Stomach smooth muscle (tissue), 2 donors: ENCODE results near the gene PIGU.

ENCODE experiments used
- H3K27ac ChIP-seq: one replicate; pipeline ENCODE4 v1.7.0; 2013; ENCODE audit warnings: mild to moderate bottlenecking, low read length, inconsistent platforms
- H3K27me3 ChIP-seq, 2 donors: one replicate each; pipeline ENCODE4 v1.7.0; 2013; ENCODE audit warnings: low read length in 2 of 2; ENCODE audit not compliant: insufficient read depth in 2 of 2, control insufficient read depth in 1 of 2
- H3K36me3 ChIP-seq, 2 donors: one replicate each; pipeline ENCODE4 v1.7.0; 2013; ENCODE audit warnings: low read length in 2 of 2; ENCODE audit not compliant: control insufficient read depth in 2 of 2, insufficient read depth in 2 of 2
- H3K4me1 ChIP-seq: one replicate; pipeline ENCODE4 v1.7.0; 2013; ENCODE audit warnings: low read length; ENCODE audit not compliant: control insufficient read depth, insufficient read depth
- H3K4me3 ChIP-seq, 2 donors: one replicate each; pipeline ENCODE4 v1.7.0; 2013; ENCODE audit warnings: low read length in 2 of 2
- H3K9ac ChIP-seq, 2 donors: one replicate each; pipeline ENCODE4 v1.7.0; 2013; ENCODE audit warnings: low read length in 2 of 2, mild to moderate bottlenecking in 1 of 2
- H3K9me3 ChIP-seq, 2 donors: one replicate each; pipeline ENCODE4 v1.7.0; 2013; ENCODE audit warnings: low read length in 2 of 2; ENCODE audit not compliant: control insufficient read depth in 2 of 2
- donor health status: healthy.
- donor health status: Pancreatic carcinoma.

The PIGU gene

GRCh38 chr20:34705397-34706301 is 28.8 kb upstream of the PIGU start:
- H3K4me1 ChIP-seq, result peaks cover 58% of the 10 kb centered on the region
- H3K9ac ChIP-seq, result peak overlapping the region; percentile 95 to 98
- H3K27ac ChIP-seq, result peak overlapping the region; percentile 99
- no peaks in the 10 kb centered on the region for H3K9me3 ChIP-seq
- no peaks in the 10 kb centered on the region for H3K36me3 ChIP-seq
- H3K4me3 ChIP-seq, result peak overlapping the region; percentile 91 to 96
- H3K27me3 ChIP-seq, result no peaks in the 10 kb centered on the region

- H3K36me3 ChIP-seq, result no peaks in the 10 kb centered on the region
- no peaks in the 10 kb centered on the region for H3K27me3 ChIP-seq
- peak overlapping the region; percentile 95 to 98 for H3K9ac ChIP-seq
- peak overlapping the region; percentile 91 to 96 for H3K4me3 ChIP-seq
- H3K4me1 ChIP-seq, result peaks cover 52% of the 10 kb centered on the region
- no peaks in the 10 kb centered on the region for H3K9me3 ChIP-seq
- peak overlapping the region; percentile 99 for H3K27ac ChIP-seq
Measured at GRCh38 chr20:34705008-34705396, 28.1 kb upstream of the PIGU start.

- H3K9me3 ChIP-seq, result no peaks in the 10 kb centered on the region
Measured at GRCh38 chr20:34704177-34705007, 27.5 kb upstream of the PIGU start, which contains the start of gene TP53INP2. Gene TP53INP2, plus strand, starts transcription at chr20:34704344. Its CDS starts 4,396 bp downstream, at chr20:34708740.

GRCh38 chr20:34703424-34704176 is 26.7 kb upstream of the PIGU start:
- Histone ChIP-seq H3K4me3 (peak overlapping the region; percentile 91 to 96), H3K9me3 (no peaks in the 10 kb centered on the region), H3K36me3 (no peaks in the 10 kb centered on the region), H3K27me3 (no peaks in the 10 kb centered on the region), H3K9ac (peak overlapping the region; percentile 98), H3K27ac (peak overlapping the region; percentile 99), H3K4me1 (peaks cover 43% of the 10 kb centered on the region)

More at GRCh38 chr20:34704177-34705007, 27.5 kb upstream of the PIGU start, which contains the start of gene TP53INP2:
- peak within 1 kb of the TSS; percentile 98 for H3K9ac ChIP-seq
- H3K36me3 ChIP-seq, result no peaks in the 10 kb centered on the region
- no peaks in the 10 kb centered on the region for H3K27me3 ChIP-seq
- H3K4me3 ChIP-seq, result peak within 1 kb of the TSS; percentile 91 to 96
- peaks cover 51% of the 10 kb centered on the region for H3K4me1 ChIP-seq
- peak within 1 kb of the TSS; percentile 99 for H3K27ac ChIP-seq

- Histone ChIP-seq H3K9ac (peak overlapping the region; percentile 98), H3K27me3 (no peaks in the 10 kb centered on the region), H3K4me3 (peak overlapping the region; percentile 91 to 96), H3K36me3 (no peaks in the 10 kb centered on the region), H3K9me3 (no peaks in the 10 kb centered on the region), H3K4me1 (peaks cover 39% of the 10 kb centered on the region), H3K27ac (peak overlapping the region; percentile 99)
Measured at GRCh38 chr20:34703061-34703423, 26.1 kb upstream of the PIGU start.

GRCh38 chr20:34701405-34702085 is 24.7 kb upstream of the PIGU start:
- Histone ChIP-seq H3K4me3 (no peak overlapping the region), H3K9me3 (no peaks in the 10 kb centered on the region), H3K27ac (no peak overlapping the region), H3K36me3 (no peaks in the 10 kb centered on the region), H3K27me3 (no peaks in the 10 kb centered on the region), H3K9ac (no peak overlapping the region), H3K4me1 (peaks cover 30% of the 10 kb centered on the region)

- Histone ChIP-seq H3K9ac (no peak overlapping the region), H3K4me1 (no peaks in the 10 kb centered on the region), H3K27ac (no peak overlapping the region), H3K36me3 (no peaks in the 10 kb centered on the region), H3K4me3 (no peak overlapping the region), H3K27me3 (no peaks in the 10 kb centered on the region), H3K9me3 (no peaks in the 10 kb centered on the region)
Measured at GRCh38 chr20:34693414-34693813, 16.5 kb upstream of the PIGU start.

GRCh38 chr20:34691838-34692237 is 14.9 kb upstream of the PIGU start:
- no peaks in the 10 kb centered on the region for H3K4me1 ChIP-seq
- no peak overlapping the region for H3K4me3 ChIP-seq
- H3K27ac ChIP-seq, result no peak overlapping the region
- H3K27me3 ChIP-seq, result no peaks in the 10 kb centered on the region
- H3K36me3 ChIP-seq, result no peaks in the 10 kb centered on the region
- no peaks in the 10 kb centered on the region for H3K9me3 ChIP-seq
- no peak overlapping the region for H3K9ac ChIP-seq

- H3K4me3 ChIP-seq, result no peak overlapping the region
- no peak overlapping the region for H3K9ac ChIP-seq
- H3K9me3 ChIP-seq, result no peaks in the 10 kb centered on the region
- no peak overlapping the region for H3K27ac ChIP-seq
- H3K36me3 ChIP-seq, result no peaks in the 10 kb centered on the region
- no peaks in the 10 kb centered on the region for H3K4me1 ChIP-seq
- no peaks in the 10 kb centered on the region for H3K27me3 ChIP-seq
Measured at GRCh38 chr20:34689486-34689885, 12.6 kb upstream of the PIGU start.

- no peaks in the 10 kb centered on the region for H3K36me3 ChIP-seq
- H3K9me3 ChIP-seq, result no peaks in the 10 kb centered on the region
- no peaks in the 10 kb centered on the region for H3K27me3 ChIP-seq
- H3K4me3 ChIP-seq, result no peak overlapping the region
- no peak overlapping the region for H3K9ac ChIP-seq
- H3K27ac ChIP-seq, result no peak overlapping the region
- no peaks in the 10 kb centered on the region for H3K4me1 ChIP-seq
Measured at GRCh38 chr20:34683667-34684066, 6.8 kb upstream of the PIGU start.
